Ishikawa (cell line): ENCODE results near the gene C19orf44.

ENCODE experiments used
- FOXM1 ChIP-seq: IDR thresholded peaks from 2 replicates; pipeline ENCODE4 v1.6.1; 2012; ENCODE audit warnings: low read depth, borderline replicate concordance
- NFIC ChIP-seq: IDR thresholded peaks from 2 replicates; pipeline ENCODE4 v1.6.1; 2012
- TAF1 ChIP-seq: IDR thresholded peaks from 2 replicates; pipeline ENCODE4 v1.6.1; 2012; ENCODE audit warnings: low read depth, mild to moderate bottlenecking
- YY1 ChIP-seq: IDR thresholded peaks from 2 replicates; pipeline ENCODE4 v1.6.1; 2012; ENCODE audit warnings: low read depth

DNA sequence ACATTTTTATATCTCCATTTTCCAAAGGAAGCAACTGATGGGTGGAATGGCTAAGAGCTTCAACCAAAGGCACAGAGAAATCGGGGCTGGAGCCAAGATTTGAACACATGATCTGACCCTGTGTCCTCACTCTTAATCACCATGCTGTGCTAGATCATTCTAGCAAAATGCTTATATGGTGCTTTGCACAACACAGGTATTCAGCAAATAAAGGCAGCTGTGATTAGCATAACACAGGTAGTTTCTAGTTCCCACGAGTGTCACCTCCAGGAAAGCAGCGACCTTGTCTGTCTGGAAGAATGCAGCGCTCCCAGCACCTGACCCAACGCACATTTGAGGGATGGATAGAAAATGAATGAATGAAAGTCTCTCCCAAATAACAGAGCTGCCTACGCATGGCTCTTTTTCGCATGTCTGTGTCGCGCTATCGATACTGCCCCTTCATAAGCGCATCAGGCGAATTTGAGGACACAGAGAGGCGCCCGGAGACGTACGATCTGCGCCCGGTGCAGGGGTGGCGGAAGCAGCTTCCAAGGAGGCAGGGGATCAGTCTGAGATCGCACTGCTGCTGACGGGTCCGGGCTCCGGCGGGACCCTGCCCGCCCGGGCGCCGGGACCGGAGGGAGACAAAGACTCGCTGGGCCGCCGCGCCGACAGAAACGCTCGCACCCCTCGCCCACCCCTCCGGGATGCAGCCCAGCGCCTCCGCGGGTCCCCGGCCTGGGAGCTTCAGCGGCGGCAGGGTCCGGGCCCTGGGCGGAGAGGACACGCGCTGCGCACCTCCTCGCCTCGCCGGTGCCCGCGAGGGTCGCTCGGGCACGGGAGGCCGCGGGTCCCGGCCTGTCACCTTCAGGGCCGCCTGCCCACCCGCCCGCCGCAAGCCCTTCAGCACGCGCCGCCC, 25.0 kb upstream of the C19orf44 start:
- TF ChIP-seq FOXM1 (no peak), NFIC (no peak), TAF1 (no peak), YY1 (no peak)
